ENCODE data around the gene ELMO3. TPM values are rescaled to one million over a fixed set of nuclear protein-coding genes. Genes with fewer than 3 reads are reported as not detected.
A peak's percentile ranks its signal among the peaks of the same experiment; 100 is the strongest.

ELMO3 gene
- polyA plus RNA-seq, 1 donor from 2014 or later, result 2.2 TPM

DNA sequence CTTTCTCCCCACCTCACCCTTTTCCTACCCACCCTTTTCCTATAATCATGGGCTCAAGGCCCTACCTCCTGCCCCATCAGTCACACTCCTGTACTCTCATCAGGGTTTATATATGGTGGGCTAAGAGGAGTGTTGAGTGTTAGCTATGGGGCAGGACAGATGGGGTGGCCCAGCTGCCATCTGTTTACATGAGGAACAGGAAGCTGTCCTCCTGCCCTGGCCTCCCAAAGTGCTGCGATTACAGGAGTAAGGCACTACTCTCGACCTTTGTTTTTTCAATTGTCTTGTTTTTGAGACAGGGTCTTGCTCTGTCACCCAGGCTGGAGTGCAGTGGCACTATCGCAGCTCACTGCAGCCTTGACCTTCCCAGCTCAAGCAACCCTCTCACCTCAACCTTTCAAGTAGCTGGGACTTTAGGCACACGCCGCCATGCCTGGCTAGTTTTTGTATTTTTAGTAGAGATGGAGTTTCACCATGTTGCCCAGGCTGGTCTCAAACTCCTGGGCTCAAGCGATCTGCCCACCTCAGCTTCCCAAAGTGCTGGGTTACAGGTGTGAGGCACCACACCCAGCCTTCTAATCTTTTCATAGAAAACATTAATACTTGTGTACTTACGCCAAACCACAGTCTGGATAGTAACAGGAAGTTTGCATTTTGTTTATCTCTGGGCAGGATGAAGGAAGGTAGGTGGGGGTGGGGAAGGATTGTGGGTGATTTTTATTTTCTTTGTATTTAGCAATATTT lies 40.9 kb upstream of the ELMO3 start:
- H4K20me1 ChIP-seq (ENCODE audit: insufficient read depth), result no peaks in the 10 kb centered on the region
- H3F3A ChIP-seq (ENCODE audit: insufficient read depth, low read length, poor library complexity, severe bottlenecking), result no peaks in the 10 kb centered on the region
- peaks cover 100% of the 10 kb centered on the region for H3K27me3 ChIP-seq (ENCODE audit: insufficient read depth, low read depth, low read length)
- TF ChIP-seq EZH2 (IDR thresholded peaks at IDR 0.05; ENCODE audit: borderline replicate concordance, insufficient read depth, low read length, poor library complexity, severe bottlenecking), result no peak
- no peak for TF ChIP-seq SMC3 (conservative IDR thresholded peaks at IDR 0.05; ENCODE audit: poor library complexity)
- TF ChIP-seq, protein P1, sequence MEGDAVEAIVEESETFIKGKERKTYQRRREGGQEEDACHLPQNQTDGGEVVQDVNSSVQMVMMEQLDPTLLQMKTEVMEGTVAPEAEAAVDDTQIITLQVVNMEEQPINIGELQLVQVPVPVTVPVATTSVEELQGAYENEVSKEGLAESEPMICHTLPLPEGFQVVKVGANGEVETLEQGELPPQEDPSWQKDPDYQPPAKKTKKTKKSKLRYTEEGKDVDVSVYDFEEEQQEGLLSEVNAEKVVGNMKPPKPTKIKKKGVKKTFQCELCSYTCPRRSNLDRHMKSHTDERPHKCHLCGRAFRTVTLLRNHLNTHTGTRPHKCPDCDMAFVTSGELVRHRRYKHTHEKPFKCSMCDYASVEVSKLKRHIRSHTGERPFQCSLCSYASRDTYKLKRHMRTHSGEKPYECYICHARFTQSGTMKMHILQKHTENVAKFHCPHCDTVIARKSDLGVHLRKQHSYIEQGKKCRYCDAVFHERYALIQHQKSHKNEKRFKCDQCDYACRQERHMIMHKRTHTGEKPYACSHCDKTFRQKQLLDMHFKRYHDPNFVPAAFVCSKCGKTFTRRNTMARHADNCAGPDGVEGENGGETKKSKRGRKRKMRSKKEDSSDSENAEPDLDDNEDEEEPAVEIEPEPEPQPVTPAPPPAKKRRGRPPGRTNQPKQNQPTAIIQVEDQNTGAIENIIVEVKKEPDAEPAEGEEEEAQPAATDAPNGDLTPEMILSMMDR (IDR thresholded peaks at IDR 0.05; ENCODE audit: poor library complexity, severe bottlenecking), result no peak
- TF ChIP-seq, protein P2, sequence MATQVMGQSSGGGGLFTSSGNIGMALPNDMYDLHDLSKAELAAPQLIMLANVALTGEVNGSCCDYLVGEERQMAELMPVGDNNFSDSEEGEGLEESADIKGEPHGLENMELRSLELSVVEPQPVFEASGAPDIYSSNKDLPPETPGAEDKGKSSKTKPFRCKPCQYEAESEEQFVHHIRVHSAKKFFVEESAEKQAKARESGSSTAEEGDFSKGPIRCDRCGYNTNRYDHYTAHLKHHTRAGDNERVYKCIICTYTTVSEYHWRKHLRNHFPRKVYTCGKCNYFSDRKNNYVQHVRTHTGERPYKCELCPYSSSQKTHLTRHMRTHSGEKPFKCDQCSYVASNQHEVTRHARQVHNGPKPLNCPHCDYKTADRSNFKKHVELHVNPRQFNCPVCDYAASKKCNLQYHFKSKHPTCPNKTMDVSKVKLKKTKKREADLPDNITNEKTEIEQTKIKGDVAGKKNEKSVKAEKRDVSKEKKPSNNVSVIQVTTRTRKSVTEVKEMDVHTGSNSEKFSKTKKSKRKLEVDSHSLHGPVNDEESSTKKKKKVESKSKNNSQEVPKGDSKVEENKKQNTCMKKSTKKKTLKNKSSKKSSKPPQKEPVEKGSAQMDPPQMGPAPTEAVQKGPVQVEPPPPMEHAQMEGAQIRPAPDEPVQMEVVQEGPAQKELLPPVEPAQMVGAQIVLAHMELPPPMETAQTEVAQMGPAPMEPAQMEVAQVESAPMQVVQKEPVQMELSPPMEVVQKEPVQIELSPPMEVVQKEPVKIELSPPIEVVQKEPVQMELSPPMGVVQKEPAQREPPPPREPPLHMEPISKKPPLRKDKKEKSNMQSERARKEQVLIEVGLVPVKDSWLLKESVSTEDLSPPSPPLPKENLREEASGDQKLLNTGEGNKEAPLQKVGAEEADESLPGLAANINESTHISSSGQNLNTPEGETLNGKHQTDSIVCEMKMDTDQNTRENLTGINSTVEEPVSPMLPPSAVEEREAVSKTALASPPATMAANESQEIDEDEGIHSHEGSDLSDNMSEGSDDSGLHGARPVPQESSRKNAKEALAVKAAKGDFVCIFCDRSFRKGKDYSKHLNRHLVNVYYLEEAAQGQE (IDR thresholded peaks at IDR 0.05; ENCODE audit: borderline replicate concordance), result no peak
- TF ChIP-seq RAD21 (conservative IDR thresholded peaks at IDR 0.05), result no peak
- no peak for TF ChIP-seq EP300 (conservative IDR thresholded peaks at IDR 0.05; ENCODE audit: poor library complexity, severe bottlenecking)
- TF ChIP-seq POLR2AphosphoS5 (IDR thresholded peaks at IDR 0.05), result no peak
- H3K79me2 ChIP-seq (replicated peaks; ENCODE audit: insufficient read depth, low read length), result no peaks in the 10 kb centered on the region
- no peak overlapping the region for H3K9ac ChIP-seq (ENCODE audit: low read length)
- H3K27ac ChIP-seq (ENCODE audit: low read length), result no peak overlapping the region
- H3K4me3 ChIP-seq (ENCODE audit: low read length), result no peak overlapping the region
- no peaks in the 10 kb centered on the region for H3K36me3 ChIP-seq (ENCODE audit: insufficient read depth, low read length)
- H2AFZ ChIP-seq (ENCODE audit: low read depth, low read length), result no peak overlapping the region
- no peaks in the 10 kb centered on the region for H3K9me3 ChIP-seq (ENCODE audit: low read length)
- no peaks in the 10 kb centered on the region for H3K9me2 ChIP-seq (ENCODE audit: insufficient read depth, low read length)
- H3K4me2 ChIP-seq (ENCODE audit: low read length), result no peak overlapping the region

DNA sequence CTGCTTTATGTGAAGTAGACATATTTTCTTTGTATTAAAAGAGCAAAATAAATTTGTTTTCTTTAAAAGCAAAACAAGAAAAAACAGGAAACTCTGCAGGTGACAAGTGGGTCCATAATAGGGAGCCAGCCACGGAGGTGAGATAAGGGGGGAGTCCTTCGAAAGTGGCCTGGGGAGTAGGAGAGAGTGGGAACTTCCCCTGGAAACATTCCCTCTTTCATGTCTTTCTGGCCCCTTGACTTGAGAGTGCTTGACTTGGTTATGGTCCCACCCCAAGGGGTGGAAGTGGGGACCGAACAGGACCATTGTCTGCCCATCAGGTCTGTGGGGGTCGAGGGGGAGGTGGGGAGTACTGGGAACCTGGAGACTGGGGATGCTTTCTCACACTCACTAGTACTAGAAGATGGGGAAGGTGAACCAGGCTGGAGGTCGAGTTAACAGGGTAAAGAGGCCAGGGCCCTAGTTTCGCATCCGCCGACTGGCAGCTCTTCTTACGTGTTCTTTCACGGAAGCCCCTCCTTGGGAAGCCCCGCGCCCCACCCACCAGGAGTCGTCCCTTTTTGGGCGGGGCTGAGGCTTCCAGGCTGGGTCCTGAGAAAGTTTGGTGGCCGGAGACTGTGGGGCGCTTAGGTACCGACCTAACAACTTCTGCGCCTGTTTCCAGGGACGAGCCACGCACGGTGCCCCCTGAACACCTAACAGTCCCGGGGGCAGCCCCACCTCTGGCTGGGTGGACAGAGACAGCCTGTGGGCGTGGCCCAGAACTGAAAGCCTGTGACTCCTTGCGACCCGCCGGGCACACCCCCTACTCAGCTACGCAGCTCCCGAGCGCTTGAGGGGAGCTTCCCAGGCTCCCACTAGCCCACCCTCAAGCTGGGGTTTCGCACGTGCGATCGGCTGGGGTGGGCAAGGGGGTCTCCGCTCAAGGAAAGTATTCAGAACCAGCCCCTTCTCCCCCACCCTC lies 40.0 kb upstream of the ELMO3 start:
- no peaks in the 10 kb centered on the region for H3K79me2 ChIP-seq (replicated peaks; ENCODE audit: insufficient read depth, low read length)
- no peaks in the 10 kb centered on the region for H3F3A ChIP-seq (ENCODE audit: insufficient read depth, low read length, poor library complexity, severe bottlenecking)
- no peak overlapping the region for H3K9ac ChIP-seq (ENCODE audit: low read length)
- H3K9me3 ChIP-seq (ENCODE audit: low read length), result no peaks in the 10 kb centered on the region
- H3K4me3 ChIP-seq (ENCODE audit: low read length), result peak overlapping the region; percentile 66
- no peak overlapping the region for H3K27ac ChIP-seq (ENCODE audit: low read length)
- H3K4me2 ChIP-seq (ENCODE audit: low read length), result no peak overlapping the region
- TF ChIP-seq, protein P2 (IDR thresholded peaks at IDR 0.05; ENCODE audit: borderline replicate concordance), result no peak
- TF ChIP-seq SMC3 (conservative IDR thresholded peaks at IDR 0.05; ENCODE audit: poor library complexity) (no peak), EP300 (conservative IDR thresholded peaks at IDR 0.05; ENCODE audit: poor library complexity, severe bottlenecking) (no peak), RAD21 (conservative IDR thresholded peaks at IDR 0.05) (no peak), EZH2 (IDR thresholded peaks at IDR 0.05; ENCODE audit: borderline replicate concordance, insufficient read depth, low read length, poor library complexity, severe bottlenecking) (no peak), MXI1 (conservative IDR thresholded peaks at IDR 0.05; ENCODE audit: poor library complexity, severe bottlenecking) (no peak), POLR2AphosphoS5 (IDR thresholded peaks at IDR 0.05) (no peak), TAF1 (IDR thresholded peaks at IDR 0.05; ENCODE audit: low read depth) (no peak)
- TF ChIP-seq, protein P1 (IDR thresholded peaks at IDR 0.05; ENCODE audit: poor library complexity, severe bottlenecking), result no peak
- no peak overlapping the region for H2AFZ ChIP-seq (ENCODE audit: low read depth, low read length)
- no peaks in the 10 kb centered on the region for H4K20me1 ChIP-seq (ENCODE audit: insufficient read depth)
- H3K27me3 ChIP-seq (ENCODE audit: insufficient read depth, low read depth, low read length), result peaks cover 100% of the 10 kb centered on the region
- H3K36me3 ChIP-seq (ENCODE audit: insufficient read depth, low read length), result no peaks in the 10 kb centered on the region
- H3K9me2 ChIP-seq (ENCODE audit: insufficient read depth, low read length), result no peaks in the 10 kb centered on the region

Measured in neural cell (in vitro differentiated cells).